PC-9 (cell line): ENCODE results near the gene CYP4Z1. TPM values are rescaled to one million over a fixed set of nuclear protein-coding genes. Genes with fewer than 3 reads are reported as not detected.
A peak's percentile ranks its signal among the peaks of the same experiment; 100 is the strongest.
"Not testable (repeated sequence)": the region's sequence is repeated elsewhere in the genome, so short reads cannot be mapped to it uniquely, and the experiment has no call there.

Experiments
- BruUV-seq: library from RNA; stranded (reverse); fragments of 400-500 nt; replicated peaks from 2 replicates; lab custom pipeline; 2021; lab: Mats Ljungman, UMichigan
- CTCF ChIA-PET: fragments of 300-600 bp; sonication (Branson Sonifier 250); formaldehyde crosslinking; loops from one replicate; lab custom pipeline; 2022; ENCODE audit warnings: antibody characterized with exemption; lab: Charles Lee
- POLR2A ChIA-PET: fragments of 300-600 bp; sonication (Branson Sonifier 250); formaldehyde crosslinking; loops from one replicate; lab custom pipeline; 2022; ENCODE audit warnings: antibody characterized with exemption; ENCODE audit not compliant: unreplicated experiment; lab: Charles Lee
- DNase-seq, 2 experiments: peaks; one replicate each; pipeline versions ENCODE4 v3.0.0 to v3.0.0-alpha.2; 2015 to 2022; ENCODE audit warnings: mixed read lengths in 1 of 2
- H2AFZ ChIP-seq: fragments of 200-600 bp; sonication (generic); 2 replicates; pipeline ENCODE4 v1.8.1; 2017; ENCODE audit warnings: antibody characterized with exemption
- H3F3A ChIP-seq: fragments of 200-600 bp; sonication (generic); 2 replicates; pipeline ENCODE4 v1.8.1; 2017; ENCODE audit warnings: antibody characterized with exemption, mild to moderate bottlenecking, low read depth; ENCODE audit not compliant: insufficient read depth
- H3K27ac ChIP-seq: fragments of 200-600 bp; sonication (generic); 2 replicates; pipeline ENCODE4 v1.6.1; 2016; ENCODE audit warnings: mixed run types
- H3K27me3 ChIP-seq: fragments of 200-600 bp; sonication (generic); 2 replicates; pipeline ENCODE4 v1.6.1; 2016; ENCODE audit warnings: low read depth, mixed run types; ENCODE audit not compliant: insufficient read depth
- H3K36me3 ChIP-seq: fragments of 200-600 bp; sonication (generic); 2 replicates; pipeline ENCODE4 v1.6.1; 2016; ENCODE audit warnings: low read depth, mixed run types
- H3K4me1 ChIP-seq: fragments of 200-600 bp; sonication (generic); replicated peaks from 2 replicates; pipeline ENCODE4 v1.6.1; 2016; ENCODE audit warnings: mixed run types; ENCODE audit not compliant: insufficient read depth
- H3K4me2 ChIP-seq: fragments of 200-600 bp; sonication (generic); 2 replicates; pipeline ENCODE4 v1.6.1; 2017; ENCODE audit warnings: mixed run types
- H3K4me3 ChIP-seq: fragments of 200-600 bp; sonication (generic); 2 replicates; pipeline ENCODE4 v1.6.1; 2016; ENCODE audit warnings: mixed run types
- H3K79me2 ChIP-seq: fragments of 200-600 bp; sonication (generic); 2 replicates; pipeline ENCODE4 v1.6.1; 2017; ENCODE audit warnings: low read depth, mixed run types
- H3K9me2 ChIP-seq: fragments of 200-600 bp; sonication (generic); 2 replicates; pipeline ENCODE4 v1.8.1; 2017; ENCODE audit warnings: mild to moderate bottlenecking; ENCODE audit not compliant: insufficient read depth
- H3K9me3 ChIP-seq: fragments of 200-600 bp; sonication (generic); 2 replicates; pipeline ENCODE4 v1.8.1; 2016; ENCODE audit warnings: low read depth; ENCODE audit not compliant: insufficient read depth
- H4K20me1 ChIP-seq: fragments of 200-600 bp; sonication (generic); 2 replicates; pipeline ENCODE4 v1.8.1; 2017; ENCODE audit not compliant: insufficient read depth
- EZH2 ChIP-seq: fragments of 200-600 bp; sonication (generic); IDR thresholded peaks from 2 replicates; pipeline ENCODE4 v1.8.0; 2017; ENCODE audit warnings: antibody characterized with exemption, low read depth
- intact Hi-C: fragments of 100-400 bp; cut with micrococcal nuclease; formaldehyde crosslinking; loops from one replicate; pipeline ENCODE4 v1.10.0; 2022; ENCODE audit not compliant: unreplicated experiment
- total RNA-seq: library from RNA; stranded (reverse); gene quantifications from 2 replicates; pipeline ENCODE4 v1.2.3, GENCODE V29; 2021
- TF ChIP-seq, protein P1 (sequence below): fragments of 200-600 bp; sonication (generic); conservative IDR thresholded peaks from 2 replicates; pipeline ENCODE4 v1.6.1; 2017; ENCODE audit warnings: mixed run types, antibody characterized with exemption, mild to moderate bottlenecking, moderate library complexity

Gene CYP4Z1
- total RNA-seq, 1 experiment from 2014 or later: not detected

DNA sequence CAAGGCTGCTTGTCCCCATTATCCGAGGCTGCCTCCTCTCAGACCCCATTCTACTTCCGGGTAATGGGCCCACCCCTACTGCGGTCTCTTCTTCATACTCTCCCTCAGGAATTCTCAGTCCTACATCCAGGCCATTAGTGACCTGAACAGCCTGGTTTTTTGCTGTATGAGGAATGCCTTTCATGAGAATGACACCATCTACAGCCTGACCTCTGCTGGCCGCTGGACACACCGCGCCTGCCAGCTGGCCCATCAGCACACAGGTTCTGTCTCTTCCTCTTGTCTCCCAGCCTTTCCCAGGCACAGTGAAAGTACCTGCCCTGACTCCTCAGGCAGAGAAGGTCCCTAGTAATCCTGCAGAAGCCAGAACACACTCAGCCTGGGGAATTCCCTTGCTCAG, 76.6 kb downstream of the CYP4Z1 start:
- DNase-seq: peak in 1 of 2 experiments; percentile 5
- CTCF ChIA-PET, H3K9me3 ChIP-seq, H3K27me3 ChIP-seq, H3F3A ChIP-seq, H2AFZ ChIP-seq, POLR2A ChIA-PET, BruUV-seq, H3K79me2 ChIP-seq, H3K4me2 ChIP-seq, H4K20me1 ChIP-seq, H3K9me2 ChIP-seq, H3K4me1 ChIP-seq, H3K4me3 ChIP-seq, intact Hi-C loops, H3K36me3 ChIP-seq, H3K27ac ChIP-seq: not testable (repeated sequence)
- TF ChIP-seq, protein P1, sequence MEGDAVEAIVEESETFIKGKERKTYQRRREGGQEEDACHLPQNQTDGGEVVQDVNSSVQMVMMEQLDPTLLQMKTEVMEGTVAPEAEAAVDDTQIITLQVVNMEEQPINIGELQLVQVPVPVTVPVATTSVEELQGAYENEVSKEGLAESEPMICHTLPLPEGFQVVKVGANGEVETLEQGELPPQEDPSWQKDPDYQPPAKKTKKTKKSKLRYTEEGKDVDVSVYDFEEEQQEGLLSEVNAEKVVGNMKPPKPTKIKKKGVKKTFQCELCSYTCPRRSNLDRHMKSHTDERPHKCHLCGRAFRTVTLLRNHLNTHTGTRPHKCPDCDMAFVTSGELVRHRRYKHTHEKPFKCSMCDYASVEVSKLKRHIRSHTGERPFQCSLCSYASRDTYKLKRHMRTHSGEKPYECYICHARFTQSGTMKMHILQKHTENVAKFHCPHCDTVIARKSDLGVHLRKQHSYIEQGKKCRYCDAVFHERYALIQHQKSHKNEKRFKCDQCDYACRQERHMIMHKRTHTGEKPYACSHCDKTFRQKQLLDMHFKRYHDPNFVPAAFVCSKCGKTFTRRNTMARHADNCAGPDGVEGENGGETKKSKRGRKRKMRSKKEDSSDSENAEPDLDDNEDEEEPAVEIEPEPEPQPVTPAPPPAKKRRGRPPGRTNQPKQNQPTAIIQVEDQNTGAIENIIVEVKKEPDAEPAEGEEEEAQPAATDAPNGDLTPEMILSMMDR: peak; percentile 32

DNA sequence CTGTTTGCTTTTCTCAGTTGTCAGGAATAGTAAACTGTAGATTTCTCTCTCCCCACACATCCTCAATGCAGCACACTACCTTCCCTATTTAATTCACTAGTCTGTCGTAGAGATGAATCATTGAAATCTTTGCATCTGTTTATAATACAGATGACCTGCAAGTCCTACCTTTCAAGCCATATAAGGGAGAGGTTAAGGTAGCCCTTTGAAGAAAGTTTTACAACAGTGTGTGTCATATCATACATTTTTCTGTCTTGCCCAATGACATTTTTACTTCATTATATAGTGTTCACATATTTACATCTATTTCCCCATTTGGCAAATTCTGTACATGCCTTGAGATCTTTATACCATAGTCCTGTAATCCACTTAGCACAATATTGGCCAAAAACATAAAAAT, 79.5 kb downstream of the CYP4Z1 start:
- CTCF ChIA-PET, H3K27ac ChIP-seq, H3K36me3 ChIP-seq, H3K27me3 ChIP-seq, H3K4me2 ChIP-seq, H3F3A ChIP-seq, H3K4me1 ChIP-seq, H3K4me3 ChIP-seq, H3K9me2 ChIP-seq, intact Hi-C loops, H3K9me3 ChIP-seq, H2AFZ ChIP-seq, BruUV-seq, POLR2A ChIA-PET, H3K79me2 ChIP-seq, H4K20me1 ChIP-seq: not testable (repeated sequence)
- DNase-seq: peak in 1 of 2 experiments; percentile 61

DNA sequence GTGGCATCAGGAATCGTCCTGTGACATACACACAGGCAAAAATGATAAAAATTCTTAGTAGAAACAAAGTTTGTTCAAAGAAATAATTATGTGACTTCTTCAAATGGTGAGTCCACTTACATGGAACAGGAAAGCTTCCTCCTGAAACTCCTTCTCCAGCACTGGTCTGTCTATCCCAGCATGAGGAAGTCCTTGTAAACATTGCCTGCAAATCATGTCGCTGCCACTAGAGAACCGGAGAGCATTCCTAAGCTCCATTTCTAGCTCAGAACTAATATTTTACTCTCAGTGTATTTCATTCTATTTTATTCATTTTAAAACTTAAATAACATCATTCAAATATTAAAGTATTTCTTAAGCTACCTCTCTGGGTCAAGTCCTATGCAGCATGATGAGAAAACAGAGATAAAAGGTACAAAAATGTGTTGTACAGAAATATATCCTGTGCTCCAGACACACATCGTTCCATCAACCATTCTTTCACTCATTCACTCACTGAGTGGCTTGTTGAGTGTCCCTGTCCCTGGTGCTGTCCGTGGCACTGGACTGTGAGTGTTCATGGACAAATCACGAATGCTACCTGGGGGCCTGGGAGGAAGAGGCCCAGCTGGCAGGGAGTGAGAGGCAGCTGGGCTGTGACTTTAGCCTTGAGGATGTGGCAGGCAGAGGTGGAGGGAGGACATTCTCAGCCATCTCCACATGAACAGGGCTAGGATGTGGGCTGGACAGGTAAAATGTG, 80.2 kb downstream of the CYP4Z1 start:
- no peak for DNase-seq

DNA sequence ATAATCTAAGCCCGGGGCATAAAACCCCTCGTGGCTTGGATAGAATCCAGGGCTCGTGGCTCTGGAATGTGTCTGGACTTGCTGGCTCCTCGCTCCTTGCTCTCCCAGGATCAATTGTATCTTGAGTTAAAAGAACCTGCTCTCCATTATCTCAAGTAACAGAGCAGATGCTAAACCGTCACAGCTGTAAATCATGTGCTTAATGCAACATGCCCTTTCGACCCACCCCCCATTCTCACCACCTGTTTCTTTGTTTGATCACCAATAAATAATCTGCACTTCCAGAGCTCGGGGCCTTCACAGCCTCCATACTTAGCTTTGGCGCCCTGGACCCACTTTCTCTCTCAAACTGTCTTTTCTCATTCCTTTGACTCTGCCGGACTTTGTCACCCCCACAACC, 82.1 kb downstream of the CYP4Z1 start:
- H3K4me1 ChIP-seq, H3K4me2 ChIP-seq, H3K27ac ChIP-seq, H3K9me3 ChIP-seq, DNase-seq, BruUV-seq, H2AFZ ChIP-seq, POLR2A ChIA-PET, H3K36me3 ChIP-seq, intact Hi-C loops, H3K79me2 ChIP-seq, H3F3A ChIP-seq, H3K9me2 ChIP-seq, CTCF ChIA-PET, H3K4me3 ChIP-seq, H4K20me1 ChIP-seq, H3K27me3 ChIP-seq: not testable (repeated sequence)

More for the DNA sequence above, 80.2 kb downstream of the CYP4Z1 start:
- Histone ChIP-seq H3K4me3 (no peak overlapping the region), H3K9me3 (no peaks in the 10 kb centered on the region), H4K20me1 (no peaks in the 10 kb centered on the region), H3K4me2 (no peak overlapping the region), H3F3A (no peaks in the 10 kb centered on the region), H3K9me2 (no peaks in the 10 kb centered on the region), H3K4me1 (no peaks in the 10 kb centered on the region), H3K79me2 (no peaks in the 10 kb centered on the region), H3K27ac (no peak overlapping the region), H3K27me3 (no peaks in the 10 kb centered on the region), H2AFZ (no peak overlapping the region), H3K36me3 (no peaks in the 10 kb centered on the region)
- intact Hi-C loops: no loop called here
- ChIA-PET CTCF (no interaction called here), POLR2A (no interaction called here)
- BruUV-seq: no TSS peak
- TF ChIP-seq, protein P1: no peak
- no peak for TF ChIP-seq EZH2

DNA sequence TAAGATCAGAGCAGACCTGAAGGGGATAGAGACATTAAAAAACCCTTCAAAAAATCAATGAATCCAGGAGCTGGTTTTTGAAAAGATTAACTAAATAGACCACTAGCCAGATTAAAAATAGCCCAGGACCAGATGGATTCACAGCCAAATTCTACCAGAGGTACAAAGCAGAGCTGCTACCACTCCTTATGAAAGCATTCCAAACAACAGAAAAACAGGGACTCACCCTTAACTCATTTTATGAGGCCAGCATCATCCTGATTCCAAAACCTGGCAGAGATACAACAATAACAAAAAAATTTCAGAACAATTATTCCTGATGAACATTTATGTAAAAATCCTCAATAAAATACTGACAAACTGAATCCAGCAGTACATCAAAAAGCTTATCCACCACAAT, 89.4 kb downstream of the CYP4Z1 start:
- H3K4me1 ChIP-seq, H3K4me3 ChIP-seq, H3K4me2 ChIP-seq, H3K9me2 ChIP-seq, H2AFZ ChIP-seq, H3K36me3 ChIP-seq, H3K27me3 ChIP-seq, CTCF ChIA-PET, H3F3A ChIP-seq, intact Hi-C loops, H3K79me2 ChIP-seq, H4K20me1 ChIP-seq, H3K27ac ChIP-seq, DNase-seq, H3K9me3 ChIP-seq, BruUV-seq: not testable (repeated sequence)
- POLR2A ChIA-PET: interaction anchor here (0.7 kb wide), 1 partner anchor 544 kb away, joined by 4 read pairs; no protein-coding TSS in a partner anchor

DNA sequence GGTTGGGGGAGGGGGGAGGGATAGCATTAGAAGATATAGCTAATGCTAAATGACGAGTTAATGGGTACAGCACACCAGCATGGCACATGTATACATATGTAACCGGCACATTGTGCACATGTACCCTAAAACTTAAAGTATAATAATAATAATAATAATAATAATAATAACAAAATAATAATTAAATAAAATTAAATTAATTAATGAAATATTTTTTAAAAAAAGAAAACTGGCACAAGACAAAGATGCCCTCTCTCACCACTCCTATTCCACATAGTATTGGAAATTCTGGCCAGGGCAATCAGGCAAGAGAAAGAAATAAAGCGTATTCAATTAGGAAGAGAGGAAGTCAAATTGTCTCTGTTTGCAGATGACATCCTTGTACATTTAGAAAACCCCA, 90.9 kb downstream of the CYP4Z1 start:
- BruUV-seq, intact Hi-C loops, CTCF ChIA-PET: not testable (repeated sequence)

More for the DNA sequence above, 90.9 kb downstream of the CYP4Z1 start:
- H3K27ac ChIP-seq, DNase-seq, H3K9me2 ChIP-seq, H3K4me2 ChIP-seq, H2AFZ ChIP-seq, H3K9me3 ChIP-seq, H4K20me1 ChIP-seq, H3K36me3 ChIP-seq, H3K4me1 ChIP-seq, H3K27me3 ChIP-seq, H3K79me2 ChIP-seq, POLR2A ChIA-PET, H3F3A ChIP-seq, H3K4me3 ChIP-seq: not testable (repeated sequence)
